ENCODE data around the gene CAMK2D. TPM values are rescaled to one million over a fixed set of nuclear protein-coding genes. Genes with fewer than 3 reads are reported as not detected.

CAMK2D gene
- total and polyA plus RNA-seq, 2 donors (not counting 1 experiment from before 2014, with no cell fraction given), result 120 to 262 TPM

- Histone ChIP-seq H3K9me3 (ENCODE audit: control insufficient read depth, insufficient read depth, low read depth, low read length) (no peaks in the 10 kb centered on the region), H3K79me2 (ENCODE audit: control insufficient read depth, insufficient read depth, low read length) (no peaks in the 10 kb centered on the region), H3K4me2 (ENCODE audit: extremely low read depth, insufficient read depth, low read length) (no peak overlapping the region), H3K27me3 (ENCODE audit: control insufficient read depth, insufficient read depth, low read length) (no peaks in the 10 kb centered on the region), H3K9ac (ENCODE audit: insufficient read depth, low read length) (no peak overlapping the region), H4K20me1 (ENCODE audit: control insufficient read depth, extremely low read depth, insufficient read depth, low read length) (no peaks in the 10 kb centered on the region), H3K4me3 (replicated peaks in 1 of 4; ENCODE audit: control extremely low read depth in 1 of 4, insufficient read depth in 1 of 4, low read depth in 3 of 4, low read length in 4 of 4) (no peak overlapping the region), H2AFZ (ENCODE audit: low read length) (no peak overlapping the region), H3K4me1 (ENCODE audit: control insufficient read depth, extremely low read depth, insufficient read depth, low read length) (no peaks in the 10 kb centered on the region), H3K27ac (ENCODE audit: insufficient read depth, low read length) (no peak overlapping the region), H3K36me3 (ENCODE audit: control insufficient read depth, insufficient read depth, low read length) (peaks cover 4% of the 10 kb centered on the region)
- no peak for TF ChIP-seq EZH2 (IDR thresholded peaks at IDR 0.05; ENCODE audit: low read length, missing control alignments)
- TF ChIP-seq CTCF (conservative IDR thresholded peaks at IDR 0.05 in 1 of 2, IDR thresholded peaks at IDR 0.05 in 1 of 2; ENCODE audit: low read depth in 1 of 2, low read length in 2 of 2), result no peak
- no peak for DNase-seq (ENCODE audit: low read depth in 2 of 2)
These were observed 300.3 kb downstream of the CAMK2D start for GRCh38 chr4:113461281-113461680.

DNA sequence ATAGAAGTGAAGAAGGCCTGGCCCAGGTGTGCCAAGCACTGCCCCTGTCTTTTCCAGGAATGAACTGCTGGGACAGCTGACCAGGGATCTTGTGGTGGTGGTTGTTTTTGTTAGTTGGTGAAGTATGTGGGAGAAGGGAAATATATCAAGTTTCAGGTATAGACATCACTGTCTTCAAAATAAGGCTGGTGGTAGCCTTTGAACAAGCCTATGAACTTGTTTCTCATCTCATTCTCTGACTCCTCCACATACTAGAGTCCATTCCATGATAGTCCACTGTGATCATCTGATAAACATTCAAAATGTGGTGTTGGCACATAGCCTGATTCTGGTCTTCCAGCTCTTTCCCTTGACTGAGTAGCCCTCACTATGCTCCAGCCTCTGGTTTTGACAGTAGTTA lies 303.7 kb downstream of the CAMK2D start:
- TF ChIP-seq CTCF (conservative IDR thresholded peaks at IDR 0.05 in 1 of 2, IDR thresholded peaks at IDR 0.05 in 1 of 2; ENCODE audit: low read depth in 1 of 2, low read length in 2 of 2) (no peak), EZH2 (IDR thresholded peaks at IDR 0.05; ENCODE audit: low read length, missing control alignments) (no peak)
- Histone ChIP-seq H3K27ac (ENCODE audit: insufficient read depth, low read length) (no peak overlapping the region), H3K4me2 (ENCODE audit: extremely low read depth, insufficient read depth, low read length) (no peak overlapping the region), H3K4me3 (replicated peaks in 1 of 4; ENCODE audit: control extremely low read depth in 1 of 4, insufficient read depth in 1 of 4, low read depth in 3 of 4, low read length in 4 of 4) (no peak overlapping the region), H3K36me3 (ENCODE audit: control insufficient read depth, insufficient read depth, low read length) (peaks cover 7% of the 10 kb centered on the region), H4K20me1 (ENCODE audit: control insufficient read depth, extremely low read depth, insufficient read depth, low read length) (no peaks in the 10 kb centered on the region), H2AFZ (ENCODE audit: low read length) (no peak overlapping the region), H3K27me3 (ENCODE audit: control insufficient read depth, insufficient read depth, low read length) (no peaks in the 10 kb centered on the region), H3K9ac (ENCODE audit: insufficient read depth, low read length) (no peak overlapping the region), H3K9me3 (ENCODE audit: control insufficient read depth, insufficient read depth, low read depth, low read length) (no peaks in the 10 kb centered on the region), H3K4me1 (ENCODE audit: control insufficient read depth, extremely low read depth, insufficient read depth, low read length) (no peaks in the 10 kb centered on the region), H3K79me2 (ENCODE audit: control insufficient read depth, insufficient read depth, low read length) (no peaks in the 10 kb centered on the region)
- DNase-seq (ENCODE audit: low read depth in 2 of 2), result peak in 1 of 2 donors; percentile 38

- H3K27me3 ChIP-seq (ENCODE audit: control insufficient read depth, insufficient read depth, low read length), result no peaks in the 10 kb centered on the region
- no peak overlapping the region for H3K4me2 ChIP-seq (ENCODE audit: extremely low read depth, insufficient read depth, low read length)
- DNase-seq (ENCODE audit: low read depth in 2 of 2), result no peak
- H3K9ac ChIP-seq (ENCODE audit: insufficient read depth, low read length), result no peak overlapping the region
- no peak for TF ChIP-seq EZH2 (IDR thresholded peaks at IDR 0.05; ENCODE audit: low read length, missing control alignments)
- no peak for TF ChIP-seq CTCF (conservative IDR thresholded peaks at IDR 0.05 in 1 of 2, IDR thresholded peaks at IDR 0.05 in 1 of 2; ENCODE audit: low read depth in 1 of 2, low read length in 2 of 2)
- H3K36me3 ChIP-seq (ENCODE audit: control insufficient read depth, insufficient read depth, low read length), result peaks cover 7% of the 10 kb centered on the region
- H3K79me2 ChIP-seq (ENCODE audit: control insufficient read depth, insufficient read depth, low read length), result no peaks in the 10 kb centered on the region
- no peak overlapping the region for H3K4me3 ChIP-seq (replicated peaks in 1 of 4; ENCODE audit: control extremely low read depth in 1 of 4, insufficient read depth in 1 of 4, low read depth in 3 of 4, low read length in 4 of 4)
- no peaks in the 10 kb centered on the region for H3K9me3 ChIP-seq (ENCODE audit: control insufficient read depth, insufficient read depth, low read depth, low read length)
- H2AFZ ChIP-seq (ENCODE audit: low read length), result no peak overlapping the region
- H4K20me1 ChIP-seq (ENCODE audit: control insufficient read depth, extremely low read depth, insufficient read depth, low read length), result no peaks in the 10 kb centered on the region
- no peaks in the 10 kb centered on the region for H3K4me1 ChIP-seq (ENCODE audit: control insufficient read depth, extremely low read depth, insufficient read depth, low read length)
- H3K27ac ChIP-seq (ENCODE audit: insufficient read depth, low read length), result no peak overlapping the region
These were observed 304.4 kb downstream of the CAMK2D start for GRCh38 chr4:113457121-113457520.

Data from fibroblast of lung (primary cell).